GM21737 (cell line): ENCODE results near the gene ENTPD6.
"Not testable (repeated sequence)": the region's sequence is repeated elsewhere in the genome, so short reads cannot be mapped to it uniquely, and the experiment has no call there.

Experiments used
- ATAC-seq: cut with Tn5 transposase; IDR thresholded peaks from one replicate; pipeline ENCODE4 v1.9.1; 2021; ENCODE audit warnings: mild to moderate bottlenecking, moderate library complexity; ENCODE audit not compliant: unreplicated experiment

The ENTPD6 gene

DNA sequence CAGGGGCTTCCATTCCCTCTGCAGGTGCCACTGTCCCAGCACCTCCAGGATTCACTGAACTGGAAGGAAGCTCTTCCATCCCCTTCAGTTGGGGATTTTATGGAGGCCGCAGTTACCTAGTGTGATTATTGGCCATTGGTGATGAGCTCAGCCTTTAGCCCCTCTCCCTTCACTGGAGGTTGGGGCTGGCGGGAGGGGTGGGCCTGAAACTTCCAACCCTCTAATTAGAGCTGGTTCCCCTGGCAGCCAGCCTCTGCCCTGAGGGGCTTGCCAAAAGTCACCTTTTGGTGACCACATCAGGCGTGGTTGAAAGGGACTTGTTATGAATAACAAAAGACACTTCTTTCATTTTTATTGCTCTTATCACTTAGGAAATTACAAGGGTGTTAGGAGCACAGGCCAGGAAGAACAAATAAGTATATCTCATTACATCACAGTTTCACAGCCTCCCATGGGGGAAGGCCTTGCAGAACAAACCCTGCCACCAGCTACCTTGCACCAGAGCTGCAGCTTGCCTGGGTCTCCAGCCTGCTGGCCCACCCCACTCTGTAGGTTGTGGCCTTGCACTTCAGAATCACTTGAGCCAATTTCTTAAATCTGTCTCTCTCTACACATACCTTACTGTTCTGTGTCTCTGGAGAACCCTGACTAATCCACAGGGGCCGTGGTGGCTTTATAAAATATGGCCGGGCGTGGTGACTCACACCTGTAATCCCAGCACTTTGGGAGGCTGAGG, 57.3 kb downstream of the ENTPD6 start:
- no peak for ATAC-seq

DNA sequence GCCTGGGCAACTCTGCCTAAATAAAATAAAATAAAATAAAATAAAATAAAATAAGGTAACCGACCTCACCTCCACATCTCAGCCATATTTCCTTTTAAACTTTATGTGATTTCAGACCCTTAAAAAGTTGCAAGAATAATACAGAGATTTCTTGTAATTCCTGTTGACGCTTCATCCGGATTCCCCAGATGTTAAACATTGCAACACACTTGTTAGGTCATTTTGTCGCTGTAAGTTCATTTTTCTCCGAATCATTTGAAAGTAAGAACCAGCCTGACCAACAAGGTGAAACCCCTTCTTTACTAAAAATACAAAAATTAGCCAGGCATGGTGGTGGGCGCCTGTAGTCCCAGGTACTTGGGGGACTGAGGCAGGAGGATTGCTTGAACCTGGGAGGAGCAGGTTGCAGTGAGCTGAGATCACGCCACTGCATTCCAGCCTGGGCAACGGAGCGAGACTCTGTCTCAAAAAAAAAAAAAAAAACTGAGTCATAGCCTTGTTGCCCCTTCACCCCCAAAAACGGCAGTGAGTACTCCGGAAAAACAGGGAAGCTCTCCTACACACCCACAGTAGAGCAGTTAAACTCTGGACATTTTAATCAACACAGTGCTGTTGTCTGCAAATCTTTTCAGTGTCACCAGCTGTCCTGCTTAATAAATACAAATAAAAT, 58.2 kb downstream of the ENTPD6 start:
- ATAC-seq: no peak

DNA sequence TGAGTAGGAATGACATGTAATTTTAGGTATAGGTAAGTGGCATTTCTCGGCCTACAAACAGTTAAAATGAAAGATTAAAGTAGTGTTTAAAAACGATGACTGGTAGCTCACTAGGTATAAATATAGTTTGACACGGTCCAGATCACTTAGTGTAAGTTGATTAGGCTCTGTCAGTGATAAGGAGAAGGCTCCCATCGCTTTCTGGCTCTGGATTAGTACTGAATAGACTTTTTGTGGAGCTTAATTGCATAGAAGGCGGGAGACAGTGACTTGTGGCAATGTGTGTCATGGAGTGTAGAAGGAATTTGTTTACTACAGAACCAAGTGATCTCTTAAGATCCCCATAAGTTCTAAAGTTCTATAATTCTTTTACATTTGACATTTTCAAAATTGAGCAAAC, 59.1 kb downstream of the ENTPD6 start:
- ATAC-seq: no peak

DNA sequence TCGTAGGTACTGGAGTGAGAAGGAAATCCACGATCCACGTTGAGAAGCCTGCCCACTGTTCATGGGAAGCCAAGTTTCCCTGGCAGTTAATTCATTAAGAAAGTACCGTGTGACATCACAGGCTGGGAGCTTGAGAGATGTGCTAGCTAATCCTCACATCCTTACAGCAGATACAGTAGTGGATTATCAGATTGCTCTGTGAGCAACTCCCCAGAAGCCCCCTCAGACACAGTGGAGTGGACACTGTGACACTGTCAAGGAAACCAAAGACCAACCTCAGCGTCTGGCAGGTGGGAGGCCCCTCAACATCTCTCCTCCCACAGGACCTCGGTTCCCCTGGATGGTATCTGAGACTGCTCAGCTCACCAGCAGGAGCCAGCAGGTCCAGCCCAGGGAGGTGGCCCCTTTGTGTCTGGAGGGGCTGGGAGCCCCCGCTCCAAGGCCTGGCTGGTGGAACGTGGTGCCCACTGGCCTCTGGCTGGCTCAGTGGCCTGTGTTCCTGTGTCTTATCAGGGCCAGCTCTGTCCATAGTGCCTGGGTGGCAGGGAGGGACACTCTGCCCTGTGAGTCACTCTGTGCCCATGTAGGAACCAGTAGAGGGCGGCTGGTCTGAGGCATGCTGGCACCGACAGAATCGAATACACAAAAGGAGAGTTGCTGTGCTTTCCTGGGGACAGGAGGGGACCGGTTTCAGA, 59.6 kb downstream of the ENTPD6 start:
- ATAC-seq: no peak

DNA sequence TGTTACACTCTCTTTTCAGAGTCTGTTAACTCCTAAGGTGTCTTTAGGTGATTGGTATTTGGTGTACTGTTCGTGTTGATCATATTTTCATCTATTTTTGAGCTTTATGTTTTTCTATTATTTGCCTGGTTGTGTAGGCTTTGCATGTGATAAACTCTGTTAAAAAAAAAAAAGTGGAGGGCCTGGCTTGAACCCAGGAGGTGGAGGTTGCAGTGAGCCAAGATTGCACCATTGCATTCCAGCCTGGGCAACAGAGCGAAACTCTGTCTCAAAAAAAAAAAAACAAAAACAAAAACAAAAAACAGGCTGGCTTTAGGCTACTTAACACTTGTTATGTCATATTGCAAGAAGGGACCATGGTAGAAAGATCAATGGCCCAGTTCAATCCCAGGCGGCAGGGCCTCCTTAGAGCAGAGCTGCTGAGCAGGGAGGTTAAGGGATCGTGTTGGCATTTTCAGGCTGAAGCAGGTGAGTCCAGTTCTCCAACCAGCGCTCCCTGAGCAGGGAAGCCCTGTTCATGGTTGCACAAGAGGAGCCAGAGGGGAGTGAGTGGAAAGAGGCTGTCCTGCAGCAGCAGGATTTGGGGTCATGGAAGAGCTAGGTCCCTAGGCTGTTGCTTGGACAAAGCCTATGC, 60.8 kb downstream of the ENTPD6 start:
- ATAC-seq: no peak

DNA sequence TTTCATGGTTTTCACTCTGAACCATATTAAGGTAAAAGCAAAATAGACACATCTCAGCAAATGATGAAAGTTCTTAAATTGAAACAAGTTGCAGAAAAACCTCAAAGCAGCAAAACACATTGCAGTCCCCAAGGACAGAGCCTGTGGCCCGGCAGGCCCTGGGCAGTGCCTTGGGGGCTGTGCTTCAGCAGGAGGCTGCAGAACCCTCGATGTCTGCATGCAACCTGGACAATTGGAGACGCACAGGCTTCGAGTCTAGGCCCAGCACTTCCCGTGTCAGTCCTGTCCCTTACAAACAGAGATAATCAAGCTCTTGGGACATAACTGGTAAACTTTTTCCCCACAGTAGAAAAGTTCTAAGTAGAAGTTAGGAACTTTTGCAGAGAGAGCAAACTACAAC, 61.6 kb downstream of the ENTPD6 start:
- ATAC-seq: no peak

DNA sequence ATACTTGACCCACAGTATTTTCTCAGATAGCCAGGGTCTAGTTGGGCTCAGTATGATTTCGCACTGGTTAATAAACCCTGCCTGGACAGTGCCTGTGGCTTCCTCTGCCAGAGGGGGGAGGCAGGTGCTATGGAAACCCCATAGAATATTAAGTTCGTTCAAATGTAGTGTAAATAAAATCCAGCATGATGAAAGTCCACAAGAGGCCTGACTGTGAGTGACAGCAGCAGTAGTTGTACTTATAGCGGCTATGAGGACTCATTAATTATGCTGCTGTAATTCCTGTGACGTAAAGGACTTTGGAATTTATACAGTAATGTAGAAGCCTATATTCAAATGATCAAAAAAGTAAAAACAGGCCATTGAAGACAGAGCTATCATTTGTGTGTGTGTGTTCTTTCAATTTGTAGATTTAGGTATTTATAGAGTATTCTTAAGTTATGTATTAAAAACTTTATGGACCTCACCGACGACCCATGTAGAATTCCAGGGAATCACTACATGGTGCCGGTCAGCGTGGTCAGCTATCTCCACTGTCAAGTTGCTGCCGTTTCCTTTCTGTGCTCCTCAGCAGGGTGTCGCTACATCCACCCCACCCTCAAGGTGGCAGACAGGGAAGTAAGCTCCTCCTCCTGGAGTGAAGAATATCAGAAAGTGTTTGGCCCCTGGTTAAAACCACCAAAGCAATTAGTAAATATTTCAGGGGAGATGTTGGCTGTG, 62.4 kb downstream of the ENTPD6 start:
- no peak for ATAC-seq

DNA sequence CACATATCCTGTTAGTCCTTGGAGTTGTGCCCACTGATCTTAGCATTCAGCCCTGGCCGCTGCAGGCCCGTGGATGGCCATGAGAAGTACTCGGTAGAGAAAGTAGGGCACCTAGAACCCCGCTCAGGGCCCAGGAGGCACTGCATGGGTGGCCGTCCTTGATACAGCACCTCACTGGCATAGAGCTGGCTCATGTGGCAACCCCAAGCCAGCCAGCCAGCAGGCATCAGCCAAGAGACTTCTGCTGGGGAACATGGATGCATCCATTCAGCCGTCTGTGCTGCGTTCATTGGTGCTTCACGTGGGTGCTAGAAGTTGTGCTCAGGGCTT, 62.9 kb downstream of the ENTPD6 start:
- no peak for ATAC-seq

DNA sequence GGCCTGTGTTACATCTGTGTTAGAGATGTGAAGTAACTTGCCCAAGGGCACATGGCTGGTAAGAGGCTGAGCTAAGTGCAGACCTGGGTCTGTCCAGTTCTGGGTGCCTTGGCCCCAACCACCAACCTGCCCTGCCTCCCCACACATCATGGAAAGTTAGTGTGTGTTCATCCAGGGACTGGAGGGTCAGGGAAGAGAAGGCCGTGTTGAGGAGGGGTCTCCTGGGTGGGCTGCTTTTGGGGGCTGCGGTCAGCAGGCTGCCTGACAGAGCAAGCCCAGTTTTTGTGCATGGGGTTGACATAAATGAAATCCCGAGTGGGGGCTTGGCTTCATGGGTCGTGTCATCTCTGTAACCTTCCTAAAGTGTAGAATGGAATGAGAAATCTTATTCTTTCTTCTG, 63.3 kb downstream of the ENTPD6 start:
- no peak for ATAC-seq

DNA sequence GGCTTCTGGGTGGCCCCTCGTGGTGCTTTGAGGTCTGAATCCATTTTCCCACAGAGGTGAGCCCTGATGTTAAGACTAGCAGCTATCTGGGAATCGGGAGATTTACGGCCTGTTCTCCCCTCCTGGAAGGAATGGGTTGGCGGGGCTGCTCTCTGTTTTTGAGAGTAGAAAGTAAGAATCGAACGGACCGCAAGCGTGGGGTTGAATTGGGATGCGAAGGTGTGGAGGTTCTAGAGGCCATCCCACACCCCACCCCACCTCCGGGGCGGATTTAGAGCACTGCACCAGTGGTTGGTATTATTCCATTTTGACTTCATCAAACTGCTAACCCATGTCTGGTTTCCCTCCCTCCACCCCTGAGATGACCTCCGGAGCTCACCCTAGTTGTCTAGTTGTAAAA, 63.8 kb downstream of the ENTPD6 start:
- no peak for ATAC-seq

DNA sequence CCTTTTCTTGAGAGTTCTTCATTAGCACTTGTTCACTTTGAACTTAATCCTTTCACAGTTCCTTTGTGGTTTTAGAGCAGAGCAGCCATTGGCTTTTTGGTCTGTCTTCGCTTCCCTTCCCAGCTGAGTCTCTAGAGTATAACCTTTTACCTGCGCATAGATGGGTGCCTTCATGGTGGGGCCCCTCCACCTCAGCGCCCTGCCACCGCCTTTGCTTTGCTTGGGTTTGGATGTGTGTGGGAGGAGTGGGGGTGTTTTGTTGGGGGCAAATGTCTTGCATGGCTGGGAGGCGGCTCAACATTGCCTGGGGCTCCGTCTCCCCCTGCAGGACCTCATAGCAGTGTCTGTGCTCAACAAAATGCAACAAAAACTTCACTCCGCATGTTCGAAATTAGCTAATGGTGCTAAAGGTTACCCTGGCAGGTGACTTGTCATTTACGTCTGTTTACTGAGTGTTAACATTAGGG, 64.3 kb downstream of the ENTPD6 start:
- ATAC-seq: no peak

DNA sequence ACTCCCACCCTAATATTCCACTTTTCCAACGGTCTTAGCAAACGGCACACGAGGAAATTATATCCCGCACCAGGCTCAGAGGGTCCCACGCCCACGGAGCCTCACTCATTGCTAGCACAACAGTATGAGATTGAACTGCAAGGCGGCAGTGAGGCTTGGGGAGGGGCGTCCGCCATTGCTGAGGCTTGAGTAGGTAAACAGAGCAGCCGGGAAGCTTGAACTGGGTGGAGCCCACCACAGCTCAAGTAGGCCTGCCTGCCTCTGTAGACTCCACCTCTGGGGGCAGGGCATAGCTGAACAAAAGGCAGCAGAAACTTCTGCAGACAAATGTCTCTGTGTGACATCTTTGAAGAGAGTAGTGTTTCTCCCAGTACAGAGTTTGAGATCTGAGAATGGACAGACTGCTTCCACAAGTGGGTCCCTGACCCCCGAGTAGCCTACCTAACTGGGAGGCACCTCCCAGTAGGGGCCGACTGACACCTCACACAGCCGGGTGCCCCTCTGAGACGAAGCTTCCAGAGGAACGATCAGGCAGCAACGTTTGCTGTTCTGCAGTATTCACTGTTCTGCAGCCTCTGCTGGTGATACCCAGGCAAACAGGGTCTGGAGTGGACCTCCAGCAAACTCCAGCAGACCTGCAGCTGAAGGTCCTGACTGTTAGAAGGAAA, 65.4 kb downstream of the ENTPD6 start:
- ATAC-seq: not testable (repeated sequence)

DNA sequence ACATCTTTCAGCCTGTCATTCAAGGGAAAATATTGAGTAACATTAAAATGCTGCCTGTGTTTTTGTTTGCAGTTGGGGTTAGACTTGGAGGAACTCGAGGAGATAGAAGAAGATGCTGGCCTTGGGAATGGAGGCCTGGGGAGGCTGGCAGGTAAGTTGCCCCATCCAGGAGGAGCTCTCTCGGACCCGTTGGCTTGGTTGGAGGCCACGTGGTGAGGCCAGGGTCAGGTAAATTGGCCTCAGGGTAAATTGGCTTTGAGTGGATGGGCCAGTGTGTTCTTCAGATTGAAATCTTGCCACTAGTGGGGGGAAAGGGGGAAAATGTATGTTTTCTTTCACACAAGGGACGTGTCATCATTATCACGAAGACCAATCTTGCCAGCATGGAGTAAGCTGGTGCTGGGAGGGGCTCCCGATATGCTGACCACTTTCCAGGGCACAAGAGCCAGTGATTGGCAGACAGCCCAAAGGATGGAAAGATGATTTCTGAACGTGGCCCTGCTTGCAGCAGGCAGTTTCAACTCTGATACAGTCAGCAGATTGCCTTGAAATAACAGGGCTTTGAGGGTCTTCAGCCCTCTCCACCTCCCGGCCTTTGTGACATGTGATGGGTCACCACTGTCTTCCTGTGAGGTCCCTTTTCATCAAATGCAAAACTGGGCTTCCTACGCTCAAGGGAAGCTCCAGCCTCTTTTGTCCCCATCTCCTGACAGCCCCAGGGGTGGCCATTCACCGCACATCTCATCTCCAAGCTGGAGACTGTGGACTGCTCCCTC, 73.7 kb downstream of the ENTPD6 start:
- ATAC-seq: no peak

DNA sequence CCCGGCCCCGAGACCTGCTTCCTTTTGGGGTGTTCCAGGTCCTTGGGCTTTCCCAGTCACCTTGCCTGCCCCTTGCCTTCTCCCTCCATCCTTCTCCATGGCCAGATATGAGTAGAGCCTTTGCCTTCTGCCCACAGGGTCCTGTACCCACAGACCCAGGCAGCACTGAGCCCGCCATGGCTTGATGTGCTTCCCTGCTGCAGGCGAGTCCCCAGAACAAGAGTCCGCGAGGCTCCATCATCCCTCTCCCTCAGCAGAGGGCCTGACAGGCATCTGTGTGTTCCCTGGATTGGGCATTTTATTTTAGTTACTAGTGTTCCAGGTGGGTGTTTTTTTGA, 74.3 kb downstream of the ENTPD6 start:
- no peak for ATAC-seq

DNA sequence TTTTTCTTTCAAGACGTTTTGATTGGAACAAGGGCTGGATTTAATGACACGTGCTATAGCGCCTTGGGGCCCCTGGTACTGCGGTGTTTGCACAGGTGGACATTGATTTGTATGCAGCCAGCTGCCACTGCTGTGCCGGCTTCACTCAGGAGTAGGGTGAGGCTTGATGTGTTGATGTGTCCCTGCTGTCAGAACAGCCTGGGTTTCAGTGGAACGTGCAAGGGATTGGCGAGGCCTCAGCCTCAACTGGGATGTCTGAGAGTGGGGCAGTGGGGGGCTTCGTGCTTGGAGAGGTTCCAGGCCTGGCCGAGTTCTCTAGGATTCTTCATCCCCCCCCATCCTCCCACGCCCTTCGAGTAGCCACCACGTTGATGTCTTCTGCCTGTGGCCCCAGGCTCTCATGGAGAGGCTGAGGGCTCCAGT, 75.3 kb downstream of the ENTPD6 start:
- no peak for ATAC-seq

DNA sequence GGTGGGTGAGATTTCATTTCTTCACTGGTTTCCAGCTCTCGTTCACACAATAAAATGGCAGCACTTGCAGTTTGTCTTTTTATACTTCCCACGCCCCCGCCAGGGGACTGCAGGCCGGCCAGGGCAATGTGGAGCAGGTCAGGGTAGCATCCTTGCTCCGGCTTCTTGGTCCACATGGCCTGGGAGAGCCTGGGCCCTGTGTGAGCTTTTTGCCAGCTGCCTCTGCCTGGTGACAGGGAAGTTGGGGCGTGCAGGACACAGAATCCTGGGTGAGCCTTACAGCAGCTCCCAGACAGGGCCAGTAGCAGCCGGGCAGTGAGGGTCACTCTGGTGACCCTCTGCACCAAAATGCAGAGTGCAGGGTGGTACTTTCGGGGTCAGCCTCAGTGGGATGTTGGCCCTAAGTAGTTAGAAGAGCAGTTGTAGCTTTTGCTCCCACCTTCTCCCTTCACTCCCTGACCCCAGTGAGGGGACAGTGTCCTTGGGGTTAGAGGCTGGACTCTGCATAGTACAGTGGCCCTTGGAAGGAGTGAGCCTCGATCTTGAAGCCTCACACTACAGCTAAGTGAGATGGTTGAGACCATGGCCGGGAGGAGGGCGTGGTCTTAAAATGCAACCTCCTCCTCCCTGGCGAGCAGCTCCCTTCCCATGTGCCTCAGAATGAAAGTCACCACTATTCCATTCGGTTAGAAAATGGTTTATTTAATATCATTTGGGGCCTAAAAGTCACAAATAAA, 76.1 kb downstream of the ENTPD6 start:
- no peak for ATAC-seq

DNA sequence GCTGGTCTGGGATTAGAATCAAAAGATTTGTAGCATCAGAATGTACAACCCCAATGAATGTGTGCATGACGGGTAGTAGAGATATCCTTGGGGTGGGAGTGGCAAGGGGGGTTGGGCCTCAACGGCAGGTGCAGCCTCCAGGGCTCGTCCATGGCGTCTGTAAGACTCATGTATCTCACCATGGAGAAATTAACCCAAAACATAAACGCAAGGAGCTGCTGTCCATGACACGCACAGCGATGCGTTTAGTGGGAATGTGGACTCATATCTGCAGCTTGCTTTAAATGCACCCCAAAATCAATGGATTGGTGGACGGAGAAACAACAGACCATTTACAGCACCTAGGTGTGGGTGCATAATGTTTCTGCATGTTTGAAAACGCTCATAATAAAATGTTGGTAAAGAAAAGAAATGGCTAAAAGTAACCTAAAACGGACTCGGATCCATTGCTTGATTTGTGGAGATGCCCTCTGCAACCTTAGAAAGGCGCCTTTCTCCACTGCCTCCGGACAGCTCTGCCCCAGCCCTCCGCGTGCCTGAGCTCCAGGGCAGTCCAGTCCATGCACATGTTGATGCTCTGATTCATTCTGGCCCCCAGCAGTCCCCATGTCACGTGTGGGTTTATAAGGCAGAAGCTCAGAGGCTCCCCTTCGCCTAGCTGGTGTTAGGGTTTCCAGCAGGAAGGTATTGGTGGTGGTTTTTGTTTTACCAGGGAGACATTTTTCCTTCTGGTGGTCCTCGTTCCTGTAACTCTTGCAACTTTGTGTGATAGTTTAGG, 76.9 kb downstream of the ENTPD6 start:
- no peak for ATAC-seq

DNA sequence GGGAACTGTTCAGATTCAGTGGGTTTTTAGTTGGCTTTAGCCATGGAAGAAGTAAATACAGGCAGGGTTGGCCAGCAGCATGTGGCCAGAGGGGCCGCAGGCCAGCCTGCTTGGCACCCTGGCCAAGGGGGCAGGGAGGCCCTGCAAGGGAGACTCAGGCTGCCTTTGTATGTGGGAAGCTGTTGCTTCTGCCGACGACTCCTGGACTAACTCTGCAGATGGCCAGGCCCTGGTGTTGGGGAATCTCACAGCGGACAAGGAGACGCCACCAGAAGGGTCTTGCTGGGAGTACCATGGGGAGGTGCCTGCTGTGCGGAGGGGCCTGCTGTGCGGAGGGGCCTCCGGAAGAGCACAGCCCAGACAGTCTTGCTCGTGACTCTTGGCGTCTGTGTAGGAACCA, 77.5 kb downstream of the ENTPD6 start:
- ATAC-seq: no peak
